Endothelial cell (in vitro differentiated cells): ENCODE data around the gene GAGE1. TPM values are rescaled to one million over a fixed set of nuclear protein-coding genes. Genes with fewer than 3 reads are reported as not detected.

Experiments used
- total RNA-seq: library from RNA; stranded (reverse); fragmentation: NEBNext Ultra II Directional; extraction: Animal tissue kit (Norgen Biotek cat#: 25700); gene quantifications from one replicate; pipeline ENCODE4 v1.2.1, GENCODE V29; 2021; ENCODE audit not compliant: unreplicated experiment

GAGE1 gene
- total RNA-seq, 1 donor from 2014 or later = not detected

Other genes starting within 250 kb of the GAGE1 start
- not detected for gene GAGE12C, start 66.8 kb upstream of the GAGE1 start, total RNA-seq
- not detected for gene GAGE12D, start 57.3 kb upstream of the GAGE1 start, total RNA-seq
- gene GAGE12E, start 47.7 kb upstream of the GAGE1 start, total RNA-seq = not detected
- not detected for gene GAGE12F, start 38.2 kb upstream of the GAGE1 start, total RNA-seq
- gene GAGE12G, start 28.6 kb upstream of the GAGE1 start, total RNA-seq = not detected
- not detected for gene GAGE12H, start 19.1 kb upstream of the GAGE1 start, total RNA-seq
- not detected for gene GAGE2A, start 9.5 kb upstream of the GAGE1 start, total RNA-seq
- gene PAGE1, start 97.0 kb downstream of the GAGE1 start, total RNA-seq = not detected
- not detected for gene PAGE4, start 230.3 kb downstream of the GAGE1 start, total RNA-seq